Right lobe of liver (tissue), 4 donors: ENCODE measurements around the gene SRD5A3.

Experiments
- POLR2A ChIP-seq: fragments of 450-650 bp; IDR thresholded peaks from one replicate; pipeline ENCODE4 v1.6.1; 2017; ENCODE audit warnings: antibody characterized with exemption, mild to moderate bottlenecking
- TF ChIP-seq, protein P1 (sequence below), 4 donors: fragments of 200-600 bp in 3 of 4; fragments of 450-650 bp in 1 of 4; IDR thresholded peaks; one replicate each; pipeline versions ENCODE4 v1.5.1 to v1.8.0; 2016 to 2022; ENCODE audit warnings: antibody characterized with exemption in 4 of 4, mild to moderate bottlenecking in 2 of 4
- donor health status: DM: no; HTN: no; CAD: no.
- donor health status: DM: no; HTN: no; CAD: no.
- donor health status: DM: no; HTN: yes; CAD: no.

GRCh38 chr4:55321707-55322264 lies 24.3 kb upstream of the SRD5A3 start:
- TF ChIP-seq, protein P1, sequence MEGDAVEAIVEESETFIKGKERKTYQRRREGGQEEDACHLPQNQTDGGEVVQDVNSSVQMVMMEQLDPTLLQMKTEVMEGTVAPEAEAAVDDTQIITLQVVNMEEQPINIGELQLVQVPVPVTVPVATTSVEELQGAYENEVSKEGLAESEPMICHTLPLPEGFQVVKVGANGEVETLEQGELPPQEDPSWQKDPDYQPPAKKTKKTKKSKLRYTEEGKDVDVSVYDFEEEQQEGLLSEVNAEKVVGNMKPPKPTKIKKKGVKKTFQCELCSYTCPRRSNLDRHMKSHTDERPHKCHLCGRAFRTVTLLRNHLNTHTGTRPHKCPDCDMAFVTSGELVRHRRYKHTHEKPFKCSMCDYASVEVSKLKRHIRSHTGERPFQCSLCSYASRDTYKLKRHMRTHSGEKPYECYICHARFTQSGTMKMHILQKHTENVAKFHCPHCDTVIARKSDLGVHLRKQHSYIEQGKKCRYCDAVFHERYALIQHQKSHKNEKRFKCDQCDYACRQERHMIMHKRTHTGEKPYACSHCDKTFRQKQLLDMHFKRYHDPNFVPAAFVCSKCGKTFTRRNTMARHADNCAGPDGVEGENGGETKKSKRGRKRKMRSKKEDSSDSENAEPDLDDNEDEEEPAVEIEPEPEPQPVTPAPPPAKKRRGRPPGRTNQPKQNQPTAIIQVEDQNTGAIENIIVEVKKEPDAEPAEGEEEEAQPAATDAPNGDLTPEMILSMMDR (IDR thresholded peaks at IDR 0.05), result peak; percentile 33 to 52 (median 40)
- TF ChIP-seq POLR2A, result no peak
